22Rv1 (cell line): ENCODE measurements around the gene LHFPL2.

Source experiments
- H3K27ac ChIP-seq: fragments of 450-650 bp; 2 replicates; pipeline ENCODE4 v1.5.1; 2017
- ZFX ChIP-seq: fragments of 450-650 bp; IDR thresholded peaks from 2 replicates; pipeline ENCODE4 v1.6.1; 2017; ENCODE audit warnings: antibody characterized with exemption, borderline replicate concordance
- TF ChIP-seq, protein P1 (sequence below): fragments of 450-650 bp; IDR thresholded peaks from 2 replicates; pipeline ENCODE4 v1.5.1; 2017; ENCODE audit warnings: mild to moderate bottlenecking

LHFPL2 gene

DNA sequence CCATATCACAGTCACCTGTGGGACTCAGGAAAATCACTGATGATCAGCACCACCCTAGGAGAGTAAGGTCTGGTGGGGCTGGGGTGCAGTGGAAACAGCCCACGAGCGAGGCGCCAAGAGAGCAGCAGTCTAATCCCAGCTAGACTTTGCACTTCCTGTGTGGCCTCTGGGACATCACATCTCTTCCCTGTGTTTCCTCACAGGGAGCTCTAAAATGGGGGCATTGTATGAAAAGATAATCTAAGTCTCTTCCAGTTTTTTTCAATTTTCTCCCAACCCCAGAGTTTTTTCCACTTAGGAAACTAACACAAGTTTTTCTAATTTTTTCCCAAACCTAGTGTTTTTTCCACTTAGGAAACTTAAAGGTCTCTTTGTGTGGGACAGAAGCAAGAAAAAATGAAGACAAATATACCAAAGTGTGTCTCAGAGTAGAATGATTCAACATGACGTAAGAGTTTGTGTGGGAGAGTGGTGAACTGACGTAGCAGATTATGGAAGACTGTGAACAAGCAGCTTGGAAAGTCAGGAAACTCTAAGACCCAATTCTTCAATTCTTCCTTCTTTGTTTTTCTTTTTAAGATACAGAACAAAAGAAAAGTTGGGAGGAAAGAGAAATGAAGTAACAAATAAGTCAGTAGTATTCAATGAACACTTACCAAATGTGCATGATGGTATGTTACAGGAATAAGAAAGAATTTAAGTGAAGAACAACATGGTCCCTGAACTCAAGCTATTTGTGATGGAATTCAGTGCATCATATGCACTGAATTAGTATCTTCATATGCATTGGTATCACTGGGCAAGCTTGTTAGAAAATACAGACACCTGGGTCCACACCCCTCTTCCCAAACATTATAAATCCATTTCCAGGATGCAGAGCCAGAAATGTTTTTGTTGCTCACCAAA, 51.3 kb downstream of the LHFPL2 start:
- TF ChIP-seq, protein P1, sequence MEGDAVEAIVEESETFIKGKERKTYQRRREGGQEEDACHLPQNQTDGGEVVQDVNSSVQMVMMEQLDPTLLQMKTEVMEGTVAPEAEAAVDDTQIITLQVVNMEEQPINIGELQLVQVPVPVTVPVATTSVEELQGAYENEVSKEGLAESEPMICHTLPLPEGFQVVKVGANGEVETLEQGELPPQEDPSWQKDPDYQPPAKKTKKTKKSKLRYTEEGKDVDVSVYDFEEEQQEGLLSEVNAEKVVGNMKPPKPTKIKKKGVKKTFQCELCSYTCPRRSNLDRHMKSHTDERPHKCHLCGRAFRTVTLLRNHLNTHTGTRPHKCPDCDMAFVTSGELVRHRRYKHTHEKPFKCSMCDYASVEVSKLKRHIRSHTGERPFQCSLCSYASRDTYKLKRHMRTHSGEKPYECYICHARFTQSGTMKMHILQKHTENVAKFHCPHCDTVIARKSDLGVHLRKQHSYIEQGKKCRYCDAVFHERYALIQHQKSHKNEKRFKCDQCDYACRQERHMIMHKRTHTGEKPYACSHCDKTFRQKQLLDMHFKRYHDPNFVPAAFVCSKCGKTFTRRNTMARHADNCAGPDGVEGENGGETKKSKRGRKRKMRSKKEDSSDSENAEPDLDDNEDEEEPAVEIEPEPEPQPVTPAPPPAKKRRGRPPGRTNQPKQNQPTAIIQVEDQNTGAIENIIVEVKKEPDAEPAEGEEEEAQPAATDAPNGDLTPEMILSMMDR = no peak
- TF ChIP-seq ZFX = no peak
- H3K27ac ChIP-seq = no peak overlapping the region

DNA sequence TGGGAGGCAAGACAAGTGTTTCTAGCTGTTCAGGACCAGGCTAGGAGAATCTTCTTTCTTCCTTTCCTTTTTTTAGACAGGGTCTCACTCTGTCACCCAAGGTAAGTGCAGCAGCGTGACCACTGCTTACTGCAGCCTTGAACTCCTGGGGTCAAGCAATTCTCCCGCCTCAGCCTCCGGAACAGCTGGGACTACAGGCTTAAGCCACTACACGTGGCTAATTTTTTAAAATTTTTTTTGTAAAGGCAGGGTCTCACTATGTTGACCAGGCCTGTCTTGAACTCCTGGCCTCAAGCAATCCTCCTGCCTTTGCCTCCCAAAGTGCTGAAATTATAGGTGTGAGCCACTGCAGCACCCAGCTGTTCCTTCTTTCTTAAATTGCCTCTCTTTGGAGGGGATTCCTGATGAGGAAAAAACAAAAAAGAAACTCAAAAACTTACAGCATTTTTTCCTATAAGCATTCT, 53.1 kb downstream of the LHFPL2 start:
- TF ChIP-seq, protein P1 = no peak
- no peak for TF ChIP-seq ZFX
- no peak overlapping the region for H3K27ac ChIP-seq

DNA sequence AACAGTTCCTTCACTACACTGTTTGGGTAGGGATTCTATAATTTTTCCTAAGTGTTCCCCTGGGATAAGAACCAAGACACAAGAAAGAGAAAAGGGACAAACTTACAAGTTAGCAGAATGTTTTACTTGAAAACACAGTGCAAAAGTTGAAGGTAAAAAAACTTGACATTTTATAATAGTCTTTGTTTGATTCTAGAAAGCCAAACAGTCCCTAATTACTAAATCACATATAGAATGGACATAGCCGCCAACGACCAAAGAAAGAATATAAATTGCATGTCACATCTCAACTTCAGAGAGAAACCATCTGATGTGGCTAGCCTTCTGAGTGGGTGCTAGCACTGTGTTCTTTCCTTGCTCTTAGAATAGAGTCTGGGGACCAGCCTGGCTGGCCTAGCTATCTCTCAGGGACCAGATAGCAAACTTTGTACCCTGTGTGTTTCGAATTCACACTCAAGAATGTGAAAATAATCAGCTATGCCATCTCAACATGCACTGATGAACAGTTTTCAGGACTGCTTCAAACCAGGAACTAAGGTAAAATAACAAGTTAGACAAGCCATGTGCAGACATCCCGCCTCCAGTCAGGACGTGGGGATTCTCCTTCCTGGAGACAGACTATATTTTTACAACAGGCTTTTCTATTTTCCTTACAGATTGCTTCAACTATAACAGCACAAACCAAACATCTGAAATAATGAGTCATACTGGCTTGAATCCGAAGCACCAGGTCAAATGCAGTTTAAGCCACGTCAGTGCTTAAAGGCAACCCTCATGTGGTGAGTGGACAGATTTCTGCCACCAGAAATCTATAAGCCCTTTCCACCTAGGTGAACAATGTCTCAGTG, 53.7 kb downstream of the LHFPL2 start:
- H3K27ac ChIP-seq = no peak overlapping the region
- no peak for TF ChIP-seq ZFX
- TF ChIP-seq, protein P1 = no peak

DNA sequence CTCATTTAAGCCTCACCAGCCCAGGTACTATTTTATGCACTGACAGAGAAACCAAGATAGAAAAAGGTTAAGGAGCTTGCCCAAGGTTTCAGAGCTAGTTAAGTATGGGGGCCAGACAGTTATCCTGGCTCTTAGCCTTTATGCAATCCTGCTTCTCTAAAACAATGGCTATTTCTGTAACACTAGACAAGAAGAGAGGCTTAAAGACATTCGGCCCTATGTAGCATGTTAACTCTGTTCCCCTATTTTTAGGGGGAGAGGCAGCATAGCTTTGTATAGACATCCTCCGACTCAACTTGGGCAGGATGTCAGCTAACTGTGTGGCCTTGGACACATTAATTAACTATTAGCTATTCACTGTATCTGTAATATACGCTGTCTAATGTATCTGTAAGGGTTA, 54.6 kb downstream of the LHFPL2 start:
- TF ChIP-seq, protein P1 = no peak
- no peak for TF ChIP-seq ZFX
- H3K27ac ChIP-seq = no peak overlapping the region

DNA sequence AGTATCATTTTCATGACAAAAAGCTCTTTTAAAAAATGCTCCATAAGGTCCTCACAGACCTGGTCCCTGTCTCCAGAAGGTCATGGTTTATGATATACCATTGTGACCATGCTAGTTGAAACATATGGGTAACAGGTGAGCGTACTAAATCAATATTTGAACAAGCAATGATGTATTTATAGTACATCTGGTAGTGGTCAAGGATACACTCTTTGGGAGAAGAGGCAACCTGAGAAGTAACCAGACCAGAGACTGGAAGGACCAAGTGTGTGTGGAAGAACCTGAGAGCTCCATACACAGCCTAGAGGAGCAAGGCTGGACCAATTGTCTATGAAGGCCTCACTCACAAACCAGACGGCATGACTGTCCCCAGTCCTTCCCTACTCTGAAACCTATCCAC, 55.1 kb downstream of the LHFPL2 start:
- no peak overlapping the region for H3K27ac ChIP-seq
- no peak for TF ChIP-seq ZFX
- TF ChIP-seq, protein P1 = no peak

DNA sequence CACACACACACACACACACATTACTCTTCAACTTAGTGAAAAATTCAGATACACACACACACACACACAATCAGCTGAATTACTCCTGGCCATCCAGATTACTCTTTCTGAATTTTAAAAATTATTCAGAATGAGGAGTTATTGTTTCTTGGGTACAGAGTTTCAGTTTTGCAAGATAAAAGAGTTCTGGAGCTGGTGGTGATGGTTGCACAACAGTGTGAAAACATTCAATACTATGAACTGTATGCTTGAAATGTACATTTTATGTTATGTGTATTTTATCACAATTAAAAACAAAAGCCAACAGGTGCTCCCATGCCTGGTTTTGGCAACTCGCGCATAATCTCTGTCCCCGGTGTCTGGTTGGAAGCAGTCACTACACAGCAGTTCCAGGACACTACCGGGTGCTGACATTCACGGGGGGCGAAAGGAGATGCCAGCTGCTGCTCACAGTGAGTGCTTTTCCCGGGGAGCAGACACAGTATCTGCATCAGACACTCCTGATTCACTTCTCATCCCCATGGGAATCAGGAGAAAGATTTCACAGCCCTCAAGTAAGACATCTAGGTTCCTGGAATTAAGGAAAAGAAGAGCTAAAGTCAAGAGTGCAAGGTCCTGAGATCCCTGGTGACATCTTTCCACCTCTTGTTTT, 55.7 kb downstream of the LHFPL2 start:
- no peak overlapping the region for H3K27ac ChIP-seq
- no peak for TF ChIP-seq ZFX
- TF ChIP-seq, protein P1 = no peak
